T-cell (primary cell): ENCODE measurements around the gene ABTB2. TPM values are rescaled to one million over a fixed set of nuclear protein-coding genes. Genes with fewer than 3 reads are reported as not detected.

Experiments
- ATAC-seq, 4 experiments: fragments of 200-7000 bp in 3 of 4; fragments of 150-1000 bp in 1 of 4; cut with Tn5 transposase; replicated peaks in 1 of 4; 1 replicate in 3 of 4; 2 replicates in 1 of 4; pipeline ENCODE4 v1.10.0; 2021; ENCODE audit warnings: moderate library complexity in 3 of 4, mild to moderate bottlenecking in 2 of 4, moderate number of reproducible peaks in 1 of 4
- CTCF ChIA-PET, 2 donors: fragments of 300-600 bp; sonication (Branson Sonifier 250); formaldehyde crosslinking; loops; one replicate each; lab custom pipeline; 2022; ENCODE audit warnings: antibody characterized with exemption in 2 of 2; lab: Charles Lee
- POLR2A ChIA-PET, 2 donors: fragments of 300-600 bp; sonication (Branson Sonifier 250); formaldehyde crosslinking; loops; one replicate each; lab custom pipeline; 2022; ENCODE audit warnings: antibody characterized with exemption in 2 of 2; lab: Charles Lee
- DNase-seq, 35 experiments: peaks; one replicate each; pipeline versions ENCODE4 v3.0.0 to v3.0.0-alpha.2; 2013 to 2023
- H3K27ac ChIP-seq: one replicate; pipeline ENCODE4 v1.5.1; 2013; ENCODE audit warnings: low read length
- H3K27me3 ChIP-seq, 2 experiments: replicated peaks in 1 of 2; 1 replicate in 1 of 2; 2 replicates in 1 of 2; pipeline versions ENCODE4 v1.6.1 to v1.7.0; 2013; ENCODE audit warnings: low read length in 1 of 2, mixed read lengths in 1 of 2; ENCODE audit not compliant: control insufficient read depth in 2 of 2, insufficient read depth in 2 of 2; ENCODE audit errors: extremely low read depth in 1 of 2
- H3K36me3 ChIP-seq, 2 donors: 1 replicate in 1 of 2; 2 replicates in 1 of 2; pipeline versions ENCODE4 v1.6.1 to v1.7.0; 2013; ENCODE audit warnings: low read length in 1 of 2; ENCODE audit not compliant: control insufficient read depth in 2 of 2, insufficient read depth in 1 of 2; ENCODE audit errors: extremely low read depth in 1 of 2
- H3K4me1 ChIP-seq, 2 experiments: 1 replicate in 1 of 2; 2 replicates in 1 of 2; pipeline versions ENCODE4 v1.6.1 to v1.7.0; 2013; ENCODE audit warnings: low read length in 2 of 2, mixed read lengths in 1 of 2; ENCODE audit not compliant: insufficient read depth in 2 of 2, control insufficient read depth in 1 of 2; ENCODE audit errors: extremely low read depth in 1 of 2
- H3K4me3 ChIP-seq, 2 donors: 1 replicate in 1 of 2; 2 replicates in 1 of 2; pipeline versions ENCODE4 v1.5.1 to v1.7.0; 2013; ENCODE audit warnings: mild to moderate bottlenecking in 2 of 2, low read length in 1 of 2, moderate library complexity in 1 of 2; ENCODE audit not compliant: control insufficient read depth in 1 of 2; ENCODE audit errors: extremely low read depth in 1 of 2
- H3K9me3 ChIP-seq: 2 replicates; pipeline ENCODE4 v1.7.0; 2013
- H3K27ac Mint-ChIP-seq, 2 donors: one replicate each; pipeline ENCODE4 v1.8.0; 2020 to 2021; ENCODE audit warnings: mild to moderate bottlenecking in 2 of 2, mixed read lengths in 2 of 2
- H3K27me3 Mint-ChIP-seq, 2 donors: one replicate each; pipeline ENCODE4 v1.8.0; 2021 to 2022; ENCODE audit warnings: mixed read lengths in 2 of 2
- H3K36me3 Mint-ChIP-seq: one replicate; pipeline ENCODE4 v1.8.0; 2021; ENCODE audit warnings: mixed read lengths
- H3K4me1 Mint-ChIP-seq, 3 donors: one replicate each; pipeline ENCODE4 v1.8.0; 2020 to 2022; ENCODE audit warnings: mixed read lengths in 3 of 3, mild to moderate bottlenecking in 1 of 3
- H3K4me3 Mint-ChIP-seq, 3 donors: one replicate each; pipeline ENCODE4 v1.8.0; 2020 to 2022; ENCODE audit warnings: mild to moderate bottlenecking in 3 of 3, mixed read lengths in 3 of 3, moderate library complexity in 3 of 3
- H3K9me3 Mint-ChIP-seq, 3 donors: one replicate each; pipeline ENCODE4 v1.8.0; 2020 to 2022; ENCODE audit warnings: mixed read lengths in 3 of 3
- WGBS: methylation state at CpG from one replicate; pipeline ENCODE4 v1.1.5; 2013; ENCODE audit warnings: missing lambda C conversion rate; ENCODE audit not compliant: insufficient coverage; 5-methylcytosine and 5-hydroxymethylcytosine counted together
- total RNA-seq, 35 experiments: library from RNA in 6 of 35; stranded (reverse) in 6 of 35; fragments of 120-200 nt in 1 of 35; gene quantifications; one replicate each; pipeline versions ENCODE4 v1.2.1 to v1.2.4 and lab custom pipeline; 2013 to 2026

ABTB2 gene
- total RNA-seq, 5 donors from 2014 or later (not counting 1 experiment from before 2014, with no cell fraction given), result 0.50 to 0.93 (median 0.82) TPM

DNA sequence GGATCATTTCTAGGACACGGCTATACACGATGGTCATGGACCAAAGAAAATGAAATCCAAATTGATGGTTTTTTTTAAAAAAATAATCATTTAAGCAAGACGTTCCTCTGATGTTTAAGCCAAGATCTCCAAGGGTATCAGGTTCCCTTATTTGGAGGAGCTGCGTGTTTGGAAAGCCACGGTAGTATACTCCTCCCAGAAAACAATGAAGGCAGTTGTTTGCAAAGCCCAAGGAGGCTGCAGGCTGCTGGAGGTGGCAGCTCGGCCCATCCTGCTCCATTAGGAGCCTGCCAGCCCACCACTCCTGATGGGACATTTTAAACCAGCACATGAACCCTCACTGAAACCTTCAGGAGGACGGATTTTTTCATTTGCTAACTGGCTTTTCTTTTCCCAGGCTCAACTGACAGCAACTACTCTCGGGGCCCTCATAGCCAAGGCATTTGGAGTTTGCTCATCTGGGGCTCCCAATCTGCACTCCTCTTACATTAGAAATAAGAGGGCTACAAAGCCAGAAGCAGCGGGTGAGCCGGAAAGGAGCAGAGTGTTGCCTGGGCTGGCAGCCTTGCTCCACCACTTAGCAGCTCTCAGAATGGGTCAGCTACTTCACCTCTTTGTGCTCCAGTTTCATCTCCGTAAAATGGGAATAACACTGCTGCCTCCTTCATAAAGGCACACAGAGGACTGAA lies 58.4 kb downstream of the ABTB2 start:
- Mint-ChIP-seq H3K4me3 (no peak overlapping the region), H3K4me1 (peaks cover 0 to 1% (median 0%) of the 10 kb centered on the region in 3 donors), H3K27me3 (peaks cover 0 to 3% of the 10 kb centered on the region in 2 donors), H3K9me3 (no peaks in the 10 kb centered on the region), H3K36me3 (no peaks in the 10 kb centered on the region), H3K27ac (no peak overlapping the region)
- ATAC-seq, result no peak
- Histone ChIP-seq H3K27me3 (peaks cover 0 to 6% of the 10 kb centered on the region in 2 experiments), H3K36me3 (no peaks in the 10 kb centered on the region), H3K9me3 (no peaks in the 10 kb centered on the region), H3K4me3 (no peak overlapping the region), H3K4me1 (no peaks in the 10 kb centered on the region), H3K27ac (no peak overlapping the region)
- WGBS, result 71% methylated on average over 8 of the region's 11 CpGs
- CTCF ChIA-PET, result interaction anchor here in 1 of 2 donors (0.6 kb wide), 1 partner anchor 332 kb away, joined by 4 read pairs; no protein-coding TSS in a partner anchor
- POLR2A ChIA-PET, result no interaction called here
- no peak for DNase-seq

GRCh38 chr11:34298871-34299270 lies 58.9 kb downstream of the ABTB2 start:
- no peaks in the 10 kb centered on the region for H3K4me1 ChIP-seq
- Mint-ChIP-seq H3K27me3 (peaks cover 0 to 3% of the 10 kb centered on the region in 2 donors), H3K36me3 (no peaks in the 10 kb centered on the region), H3K4me1 (peaks cover 0 to 1% (median 0%) of the 10 kb centered on the region in 3 donors), H3K27ac (no peak overlapping the region), H3K4me3 (no peak overlapping the region), H3K9me3 (no peaks in the 10 kb centered on the region)
- H3K9me3 ChIP-seq, result no peaks in the 10 kb centered on the region
- ChIA-PET POLR2A (no interaction called here), CTCF (interaction anchor here in 1 of 2 donors (0.6 kb wide), 1 partner anchor 331 kb away, joined by 4 read pairs; no protein-coding TSS in a partner anchor)
- ATAC-seq (no peak), DNase-seq (no peak)
- H3K27ac ChIP-seq, result no peak overlapping the region
- no CpG with 5 or more reads among the region's 2 CpGs for WGBS
- no peaks in the 10 kb centered on the region for H3K36me3 ChIP-seq
- H3K4me3 ChIP-seq, result no peak overlapping the region
- H3K27me3 ChIP-seq, result peaks cover 0 to 3% of the 10 kb centered on the region in 2 experiments

GRCh38 chr11:34296412-34296811 lies 61.4 kb downstream of the ABTB2 start:
- Histone ChIP-seq H3K4me1 (no peaks in the 10 kb centered on the region), H3K4me3 (no peak overlapping the region), H3K36me3 (no peaks in the 10 kb centered on the region), H3K27me3 (peaks cover 0 to 3% of the 10 kb centered on the region in 2 experiments), H3K27ac (no peak overlapping the region), H3K9me3 (no peaks in the 10 kb centered on the region)
- no peak for DNase-seq
- Mint-ChIP-seq H3K9me3 (no peaks in the 10 kb centered on the region), H3K36me3 (no peaks in the 10 kb centered on the region), H3K4me1 (peaks cover 0 to 1% (median 0%) of the 10 kb centered on the region in 3 donors), H3K4me3 (no peak overlapping the region), H3K27me3 (peaks cover 0 to 3% of the 10 kb centered on the region in 2 donors), H3K27ac (no peak overlapping the region)
- 100% methylated on average over 1 of the region's 1 CpG for WGBS
- CTCF ChIA-PET, result interaction anchor here in 1 of 2 donors (0.6 to 0.7 kb wide), 2 partner anchors 116 to 160 kb away, joined by 3 read pairs; no protein-coding TSS in a partner anchor
- ATAC-seq, result no peak
- POLR2A ChIA-PET, result no interaction called here

DNA sequence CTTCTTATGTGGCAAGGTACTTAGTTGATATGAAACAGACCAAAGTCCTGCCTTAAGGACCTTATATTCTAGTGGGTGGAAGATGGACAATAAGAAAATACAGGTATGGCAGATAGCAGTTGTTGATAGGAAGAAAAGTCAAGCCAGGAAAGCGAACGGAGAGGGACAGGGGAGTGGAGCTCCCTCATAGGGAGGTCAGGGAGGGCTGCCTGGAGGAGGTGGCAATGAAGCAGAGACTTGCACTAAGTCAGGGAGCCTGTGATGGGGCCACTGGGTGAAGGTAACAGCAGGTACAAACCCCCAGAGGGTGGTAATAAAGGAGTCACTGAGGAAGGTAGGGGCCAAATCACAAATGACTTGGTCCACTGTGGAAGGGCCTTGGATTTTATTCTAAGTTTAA lies 65.3 kb downstream of the ABTB2 start:
- no peak overlapping the region for H3K4me3 ChIP-seq
- WGBS, result 77% methylated on average over 2 of the region's 2 CpGs
- H3K4me1 Mint-ChIP-seq, result no peaks in the 10 kb centered on the region
- no peaks in the 10 kb centered on the region for H3K36me3 Mint-ChIP-seq
- H3K9me3 Mint-ChIP-seq, result no peaks in the 10 kb centered on the region
- CTCF ChIA-PET, result no interaction called here
- no peak overlapping the region for H3K27ac Mint-ChIP-seq
- no peaks in the 10 kb centered on the region for H3K27me3 ChIP-seq
- H3K36me3 ChIP-seq, result no peaks in the 10 kb centered on the region
- no peaks in the 10 kb centered on the region for H3K4me1 ChIP-seq
- POLR2A ChIA-PET, result no interaction called here
- no peaks in the 10 kb centered on the region for H3K9me3 ChIP-seq
- H3K27me3 Mint-ChIP-seq, result peaks cover 0 to 3% of the 10 kb centered on the region in 2 donors
- no peak overlapping the region for H3K4me3 Mint-ChIP-seq
- H3K27ac ChIP-seq, result no peak overlapping the region
- DNase-seq (no peak), ATAC-seq (no peak)

GRCh38 chr11:34292111-34292510 lies 65.7 kb downstream of the ABTB2 start:
- WGBS, result 83% methylated on average over 2 of the region's 3 CpGs
- POLR2A ChIA-PET, result no interaction called here
- H3K27me3 ChIP-seq, result no peaks in the 10 kb centered on the region
- DNase-seq, result no peak
- no peak overlapping the region for H3K27ac Mint-ChIP-seq
- peaks cover 0 to 3% of the 10 kb centered on the region in 2 donors for H3K27me3 Mint-ChIP-seq
- H3K27ac ChIP-seq, result no peak overlapping the region
- CTCF ChIA-PET, result no interaction called here
- H3K36me3 Mint-ChIP-seq, result no peaks in the 10 kb centered on the region
- ATAC-seq, result no peak
- no peak overlapping the region for H3K4me3 ChIP-seq
- H3K9me3 ChIP-seq, result no peaks in the 10 kb centered on the region
- no peaks in the 10 kb centered on the region for H3K36me3 ChIP-seq
- no peaks in the 10 kb centered on the region for H3K9me3 Mint-ChIP-seq
- no peaks in the 10 kb centered on the region for H3K4me1 Mint-ChIP-seq
- no peaks in the 10 kb centered on the region for H3K4me1 ChIP-seq
- H3K4me3 Mint-ChIP-seq, result no peak overlapping the region

DNA sequence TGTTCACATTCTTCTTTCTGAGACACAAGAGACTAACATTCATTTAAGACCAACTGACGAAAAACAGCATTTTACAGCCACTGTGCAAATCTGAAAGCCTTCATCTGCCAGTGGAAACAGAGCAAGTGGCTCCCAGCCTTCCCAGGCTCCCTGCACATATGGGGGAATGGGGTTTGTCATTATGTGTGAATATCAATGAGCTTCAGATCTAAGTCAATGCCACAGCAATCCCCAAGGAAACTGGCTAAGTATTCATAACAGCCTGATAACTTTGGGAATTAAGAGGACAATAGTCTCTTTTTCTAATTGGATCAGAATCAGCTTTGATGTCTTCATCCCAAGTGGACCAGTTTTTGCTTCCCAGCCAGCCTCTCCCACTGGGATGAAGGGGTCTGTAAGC lies 66.9 kb downstream of the ABTB2 start:
- Mint-ChIP-seq H3K27ac (no peak overlapping the region), H3K4me1 (no peaks in the 10 kb centered on the region), H3K27me3 (peaks cover 0 to 3% of the 10 kb centered on the region in 2 donors), H3K4me3 (no peak overlapping the region), H3K9me3 (no peaks in the 10 kb centered on the region), H3K36me3 (no peaks in the 10 kb centered on the region)
- Histone ChIP-seq H3K27ac (no peak overlapping the region), H3K27me3 (no peaks in the 10 kb centered on the region), H3K4me1 (no peaks in the 10 kb centered on the region), H3K36me3 (no peaks in the 10 kb centered on the region), H3K9me3 (no peaks in the 10 kb centered on the region), H3K4me3 (no peak overlapping the region)
- ATAC-seq, result no peak
- WGBS, result no CpG with 5 or more reads among the region's 1 CpG
- no peak for DNase-seq
- ChIA-PET CTCF (interaction anchor here in 1 of 2 donors (0.7 kb wide), 1 partner anchor 400 kb away, joined by 3 read pairs; no protein-coding TSS in a partner anchor), POLR2A (no interaction called here)
